Gastrocnemius medialis (tissue), 4 donors: ENCODE measurements around the gene PGC.

Source experiments
- CTCF ChIP-seq, 5 experiments: fragments of 450-650 bp in 3 of 5; fragments of 200-600 bp in 2 of 5; sonication (generic) in 2 of 5; IDR thresholded peaks in 4 of 5; conservative IDR thresholded peaks in 1 of 5; 1 replicate in 4 of 5; 2 replicates in 1 of 5; pipeline ENCODE4 v1.5.1; 2016 to 2019; ENCODE audit warnings: antibody characterized with exemption in 5 of 5, mild to moderate bottlenecking in 3 of 5, moderate library complexity in 3 of 5
- POLR2A ChIP-seq, 2 donors: fragments of 450-650 bp; IDR thresholded peaks; one replicate each; pipeline ENCODE4 v1.6.1; 2017; ENCODE audit warnings: antibody characterized with exemption in 2 of 2, mild to moderate bottlenecking in 2 of 2, moderate library complexity in 2 of 2

- no peak for TF ChIP-seq CTCF (IDR thresholded peaks at IDR 0.05 in 4 of 5, conservative IDR thresholded peaks at IDR 0.05 in 1 of 5)
- TF ChIP-seq POLR2A (IDR thresholded peaks at IDR 0.05) = no peak
These were observed 2.9 kb downstream of the PGC start for GRCh38 chr6:41744236-41744787.
